ENCODE data around the gene SLC24A2. TPM values are rescaled to one million over a fixed set of nuclear protein-coding genes. Genes with fewer than 3 reads are reported as not detected.

Gene SLC24A2
- polyA plus RNA-seq, 10 donors = 0.66 to 1.5 (median 0.87) TPM

- no peak for DNase-seq
These were observed 29.8 kb downstream of the SLC24A2 start for GRCh38 chr9:19759066-19759465.

GRCh38 chr9:19757745-19758144 lies 31.1 kb downstream of the SLC24A2 start:
- DNase-seq = no peak

GRCh38 chr9:19754921-19755320 lies 33.9 kb downstream of the SLC24A2 start:
- no peak for DNase-seq

GRCh38 chr9:19748278-19749126 lies 40.3 kb downstream of the SLC24A2 start:
- DNase-seq = no peak

GRCh38 chr9:19746223-19746622 lies 42.6 kb downstream of the SLC24A2 start:
- no peak for DNase-seq

- no peak for DNase-seq
These were observed 47.7 kb downstream of the SLC24A2 start for GRCh38 chr9:19741178-19741577.

Data from muscle of back (tissue), 11 donors.